WTC11 (cell line): ENCODE measurements around the gene TMEM272.

Experiments used
- CDX4 ChIP-seq: fragments of 250-450 bp; sonication (Bioruptor Pico); IDR thresholded peaks from 2 replicates; pipeline ENCODE4 v1.9.0; 2021; ENCODE audit warnings: moderate library complexity, mild to moderate bottlenecking, inconsistent platforms, borderline replicate concordance
- CTCF ChIP-seq: fragments of 200-600 bp; IDR thresholded peaks from 2 replicates; pipeline ENCODE4 v1.8.0; 2022; ENCODE audit warnings: antibody characterized with exemption
- NFE2L1 ChIP-seq: sonication (generic); formaldehyde crosslinking; IDR thresholded peaks from 2 replicates; pipeline ENCODE4 v1.8.1; 2023; ENCODE audit warnings: missing genetic modification reagents
- NR2C2 ChIP-seq: sonication (generic); formaldehyde crosslinking; IDR thresholded peaks from 2 replicates; pipeline ENCODE4 v1.8.0; 2022; ENCODE audit warnings: mild to moderate bottlenecking, missing genetic modification reagents
- NR3C1 ChIP-seq: sonication (generic); formaldehyde crosslinking; conservative IDR thresholded peaks from 2 replicates; pipeline ENCODE4 v1.8.1; 2023; ENCODE audit warnings: low read depth, mild to moderate bottlenecking, missing genetic modification reagents
- SMAD3 ChIP-seq: sonication (generic); formaldehyde crosslinking; IDR thresholded peaks from 2 replicates; pipeline ENCODE4 v1.8.0; 2022; ENCODE audit warnings: missing genetic modification reagents, mild to moderate bottlenecking, borderline replicate concordance
- SP1 ChIP-seq: sonication (generic); formaldehyde crosslinking; conservative IDR thresholded peaks from 2 replicates; pipeline ENCODE4 v1.8.1; 2022; ENCODE audit warnings: missing genetic modification reagents
- STAT6 ChIP-seq: sonication (generic); formaldehyde crosslinking; conservative IDR thresholded peaks from 2 replicates; pipeline ENCODE4 v1.8.1; 2023; ENCODE audit warnings: mild to moderate bottlenecking, low read depth, missing genetic modification reagents, moderate library complexity
- TEAD1 ChIP-seq: sonication (generic); formaldehyde crosslinking; IDR thresholded peaks from 2 replicates; pipeline ENCODE4 v1.8.0; 2022; ENCODE audit warnings: mild to moderate bottlenecking, missing genetic modification reagents
- USF1 ChIP-seq: sonication (generic); formaldehyde crosslinking; IDR thresholded peaks from 2 replicates; pipeline ENCODE4 v1.8.0; 2022; ENCODE audit warnings: mild to moderate bottlenecking, missing genetic modification reagents
- ZNF121 ChIP-seq: sonication (generic); formaldehyde crosslinking; IDR thresholded peaks from 2 replicates; pipeline ENCODE4 v1.8.0; 2023; ENCODE audit warnings: missing genetic modification reagents
- ZNF232 ChIP-seq: sonication (generic); formaldehyde crosslinking; IDR thresholded peaks from 2 replicates; pipeline ENCODE4 v1.8.0; 2022; ENCODE audit warnings: mild to moderate bottlenecking, missing genetic modification reagents
- ZNF263 ChIP-seq: sonication (generic); formaldehyde crosslinking; IDR thresholded peaks from 2 replicates; pipeline ENCODE4 v1.8.1; 2022; ENCODE audit warnings: low read depth, mild to moderate bottlenecking, moderate library complexity, missing genetic modification reagents
- ZNF425 ChIP-seq: fragments of 250-450 bp; sonication (Bioruptor Pico); conservative IDR thresholded peaks from 2 replicates; pipeline ENCODE4 v1.9.0; 2021; ENCODE audit warnings: mild to moderate bottlenecking

GRCh38 chr13:51800486-51800885 lies 44.5 kb downstream of the TMEM272 start:
- TF ChIP-seq USF1 (CRISPR knock-in tag) (no peak), TEAD1 (CRISPR knock-in tag) (no peak), ZNF263 (no peak), SMAD3 (no peak), SP1 (no peak), CTCF (no peak), STAT6 (CRISPR knock-in tag) (no peak), ZNF425 (CRISPR knock-in tag) (no peak), ZNF121 (no peak), NR2C2 (CRISPR knock-in tag) (no peak), CDX4 (CRISPR knock-in tag) (no peak), ZNF232 (no peak), NFE2L1 (CRISPR knock-in tag) (no peak), NR3C1 (CRISPR knock-in tag) (no peak)
